Astrocyte of the hippocampus (primary cell): Measurements from ENCODE around the gene EMCN.

ENCODE experiments used
- DNase-seq: peaks from one replicate; pipeline ENCODE4 v3.0.0; 2011; ENCODE audit warnings: low read depth, low spot score

EMCN gene

GRCh38 chr4:100493756-100494155, 24.1 kb downstream of the EMCN start:
- no peak for DNase-seq

GRCh38 chr4:100492129-100492528, 25.7 kb downstream of the EMCN start:
- DNase-seq: no peak

GRCh38 chr4:100489305-100489704, 28.5 kb downstream of the EMCN start:
- peak; percentile 27 for DNase-seq

GRCh38 chr4:100486496-100486895, 31.3 kb downstream of the EMCN start:
- no peak for DNase-seq

- no peak for DNase-seq
Observed at GRCh38 chr4:100483796-100484195, 34.0 kb downstream of the EMCN start.

- no peak for DNase-seq
Observed at GRCh38 chr4:100479971-100480370, 37.9 kb downstream of the EMCN start.

GRCh38 chr4:100469555-100469954, 48.3 kb downstream of the EMCN start:
- DNase-seq: no peak

GRCh38 chr4:100466501-100466900, 51.3 kb downstream of the EMCN start:
- DNase-seq: no peak

- peak; percentile 38 for DNase-seq
Observed at GRCh38 chr4:100461807-100462605, 55.8 kb downstream of the EMCN start.

GRCh38 chr4:100450449-100450848, 67.4 kb downstream of the EMCN start:
- no peak for DNase-seq

- DNase-seq: no peak
Observed at GRCh38 chr4:100431416-100431815, 86.4 kb downstream of the EMCN start.

GRCh38 chr4:100430451-100430850, 87.4 kb downstream of the EMCN start:
- DNase-seq: no peak

- no peak for DNase-seq
Observed at GRCh38 chr4:100429616-100430015, 88.2 kb downstream of the EMCN start.

GRCh38 chr4:100428051-100428450, 89.8 kb downstream of the EMCN start:
- DNase-seq: peak; percentile 35

GRCh38 chr4:100424376-100424775, 93.4 kb downstream of the EMCN start:
- DNase-seq: no peak

- peak; percentile 20 for DNase-seq
Observed at GRCh38 chr4:100422894-100423293, 94.9 kb downstream of the EMCN start.

GRCh38 chr4:100421361-100421978, 96.4 kb downstream of the EMCN start:
- DNase-seq: peak; percentile 49

GRCh38 chr4:100420571-100420970, 97.3 kb downstream of the EMCN start:
- DNase-seq: no peak

GRCh38 chr4:100417565-100417964, 100.3 kb downstream of the EMCN start:
- DNase-seq: no peak

GRCh38 chr4:100414016-100414790, 103.6 kb downstream of the EMCN start:
- no peak for DNase-seq

- DNase-seq: peak; percentile 53
Observed at GRCh38 chr4:100391863-100392262, 126.0 kb downstream of the EMCN start.

- no peak for DNase-seq
Observed at GRCh38 chr4:100391086-100391485, 126.7 kb downstream of the EMCN start.
